Measurements from ENCODE around the gene GPC3.

Gene GPC3

DNA sequence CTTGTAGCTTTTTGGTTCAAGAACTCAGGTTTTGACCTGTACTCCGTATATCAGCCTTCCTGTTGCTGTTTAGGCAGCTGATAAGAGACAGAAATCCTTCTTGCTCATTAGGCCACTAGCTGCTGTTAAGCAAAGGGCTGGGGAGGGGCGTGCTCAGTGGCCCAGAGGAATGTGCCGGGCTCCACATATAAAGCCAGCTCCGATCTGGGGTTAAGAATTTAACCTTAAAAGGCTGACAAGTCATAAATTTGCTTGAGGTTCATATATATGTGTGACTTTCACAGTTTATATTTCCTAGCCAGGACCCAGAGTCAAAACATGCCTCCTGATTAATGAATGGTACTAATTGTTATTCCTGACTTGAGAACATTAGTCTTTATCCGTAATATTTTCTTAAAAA, 15.3 kb downstream of the GPC3 start:
- TF ChIP-seq CREB1 (IDR thresholded peaks at IDR 0.05; ENCODE audit: low read depth) (no peak), CEBPB (IDR thresholded peaks at IDR 0.05) (no peak), RAD21 (IDR thresholded peaks at IDR 0.05; ENCODE audit: low read depth) (no peak), TEAD4 (IDR thresholded peaks at IDR 0.05) (no peak), USF1 (IDR thresholded peaks at IDR 0.05) (no peak), YY1 (IDR thresholded peaks at IDR 0.05; ENCODE audit: low read depth) (no peak), TAF1 (IDR thresholded peaks at IDR 0.05; ENCODE audit: low read depth) (no peak), EP300 (IDR thresholded peaks at IDR 0.05; ENCODE audit: borderline replicate concordance) (no peak), EGR1 (IDR thresholded peaks at IDR 0.05) (no peak), REST (IDR thresholded peaks at IDR 0.05; ENCODE audit: low read depth) (no peak), NFIC (IDR thresholded peaks at IDR 0.05) (no peak), FOXM1 (IDR thresholded peaks at IDR 0.05; ENCODE audit: borderline replicate concordance, low read depth) (no peak), ZBTB7A (IDR thresholded peaks at IDR 0.05; ENCODE audit: low read depth) (no peak), TCF12 (IDR thresholded peaks at IDR 0.05; ENCODE audit: low read depth) (no peak)
- TF ChIP-seq, protein P1, sequence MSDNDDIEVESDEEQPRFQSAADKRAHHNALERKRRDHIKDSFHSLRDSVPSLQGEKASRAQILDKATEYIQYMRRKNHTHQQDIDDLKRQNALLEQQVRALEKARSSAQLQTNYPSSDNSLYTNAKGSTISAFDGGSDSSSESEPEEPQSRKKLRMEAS (IDR thresholded peaks at IDR 0.05) = no peak

- TF ChIP-seq TCF12 (IDR thresholded peaks at IDR 0.05; ENCODE audit: low read depth) (no peak), USF1 (IDR thresholded peaks at IDR 0.05) (no peak), EGR1 (IDR thresholded peaks at IDR 0.05) (no peak), ZBTB7A (IDR thresholded peaks at IDR 0.05; ENCODE audit: low read depth) (no peak), CEBPB (IDR thresholded peaks at IDR 0.05) (no peak), REST (IDR thresholded peaks at IDR 0.05; ENCODE audit: low read depth) (no peak), FOXM1 (IDR thresholded peaks at IDR 0.05; ENCODE audit: borderline replicate concordance, low read depth) (no peak), EP300 (IDR thresholded peaks at IDR 0.05; ENCODE audit: borderline replicate concordance) (no peak), NFIC (IDR thresholded peaks at IDR 0.05) (no peak), TAF1 (IDR thresholded peaks at IDR 0.05; ENCODE audit: low read depth) (no peak), RAD21 (IDR thresholded peaks at IDR 0.05; ENCODE audit: low read depth) (no peak)
- TF ChIP-seq, protein P1 (IDR thresholded peaks at IDR 0.05) = no peak
These were observed 16.2 kb downstream of the GPC3 start for GRCh38 chrX:133969191-133969590.

DNA sequence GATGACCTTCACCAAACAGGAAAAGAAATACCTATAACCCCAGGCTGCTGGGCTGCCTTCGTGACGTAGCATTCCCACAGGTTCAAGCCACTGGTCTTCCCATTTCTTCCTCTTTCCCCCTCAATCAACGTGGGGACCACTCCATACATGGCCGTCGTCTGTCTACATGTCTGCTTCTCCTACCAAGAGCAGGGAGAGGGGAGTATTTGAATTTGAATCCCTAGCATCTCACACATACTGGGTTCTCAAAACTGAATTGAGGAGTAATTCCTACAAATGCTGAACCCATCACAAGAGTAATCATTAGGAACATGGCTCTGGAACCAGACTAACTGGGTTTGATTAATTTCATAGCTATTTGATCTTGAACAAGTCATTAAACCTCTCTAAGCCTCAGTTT, 17.3 kb downstream of the GPC3 start:
- TF ChIP-seq REST (IDR thresholded peaks at IDR 0.05; ENCODE audit: low read depth) (no peak), FOXM1 (IDR thresholded peaks at IDR 0.05; ENCODE audit: borderline replicate concordance, low read depth) (no peak), NFIC (IDR thresholded peaks at IDR 0.05) (no peak), RAD21 (IDR thresholded peaks at IDR 0.05; ENCODE audit: low read depth) (no peak), TAF1 (IDR thresholded peaks at IDR 0.05; ENCODE audit: low read depth) (no peak), CEBPB (IDR thresholded peaks at IDR 0.05) (no peak), TCF12 (IDR thresholded peaks at IDR 0.05; ENCODE audit: low read depth) (no peak), EGR1 (IDR thresholded peaks at IDR 0.05) (no peak)
- TF ChIP-seq, protein P1 (IDR thresholded peaks at IDR 0.05) = no peak

- no peak for TF ChIP-seq EGR1 (IDR thresholded peaks at IDR 0.05)
These were observed 19.2 kb downstream of the GPC3 start for GRCh38 chrX:133966199-133966598.

DNA sequence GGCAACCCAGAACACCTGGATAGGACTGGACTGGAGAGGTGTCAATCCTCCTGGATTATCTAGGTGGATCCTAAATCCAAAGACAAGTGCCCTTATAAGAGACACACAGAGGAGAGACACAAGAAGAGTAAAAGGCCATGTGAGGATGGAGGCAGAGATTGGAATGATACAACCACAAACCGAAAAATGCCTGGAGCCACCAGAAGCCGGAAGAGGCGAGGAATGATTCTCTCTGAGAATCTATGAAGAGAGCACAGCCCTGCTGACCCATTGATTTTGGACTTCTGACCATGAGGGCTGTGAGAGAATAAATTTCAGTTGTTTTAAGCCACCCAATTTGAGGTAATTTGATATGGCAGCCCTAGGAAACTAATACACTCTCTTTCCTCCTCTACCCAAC, 20.1 kb downstream of the GPC3 start:
- TF ChIP-seq USF1 (IDR thresholded peaks at IDR 0.05) = no peak
- TF ChIP-seq FOXM1 (IDR thresholded peaks at IDR 0.05; ENCODE audit: borderline replicate concordance, low read depth) = no peak

All from Ishikawa (cell line).